Measurements from ENCODE around the gene UNC5B. TPM values are rescaled to one million over a fixed set of nuclear protein-coding genes. Genes with fewer than 3 reads are reported as not detected.

Gene UNC5B
- total RNA-seq, 1 donor, result 20.6 TPM

- H3K4me3 ChIP-seq (ENCODE audit: low read depth, low read length), result no peak overlapping the region
- DNase-seq (ENCODE audit: low read depth), result no peak
- no peak for TF ChIP-seq CTCF (IDR thresholded peaks at IDR 0.05; ENCODE audit: insufficient read depth, low read length)
Observed at GRCh38 chr10:71193516-71193915, 18.9 kb upstream of the UNC5B start.

- TF ChIP-seq CTCF (IDR thresholded peaks at IDR 0.05; ENCODE audit: insufficient read depth, low read length), result no peak
- DNase-seq (ENCODE audit: low read depth), result no peak
- H3K4me3 ChIP-seq (ENCODE audit: low read depth, low read length), result no peak overlapping the region
Observed at GRCh38 chr10:71197955-71198354, 14.4 kb upstream of the UNC5B start.

- no peak for TF ChIP-seq CTCF (IDR thresholded peaks at IDR 0.05; ENCODE audit: insufficient read depth, low read length)
- DNase-seq (ENCODE audit: low read depth), result no peak
- H3K4me3 ChIP-seq (ENCODE audit: low read depth, low read length), result no peak overlapping the region
Observed at GRCh38 chr10:71201849-71202248, 10.5 kb upstream of the UNC5B start.

GRCh38 chr10:71202314-71202713 lies 10.1 kb upstream of the UNC5B start:
- no peak for DNase-seq (ENCODE audit: low read depth)
- no peak for TF ChIP-seq CTCF (IDR thresholded peaks at IDR 0.05; ENCODE audit: insufficient read depth, low read length)
- no peak overlapping the region for H3K4me3 ChIP-seq (ENCODE audit: low read depth, low read length)

GRCh38 chr10:71203124-71203523 lies 9.2 kb upstream of the UNC5B start:
- TF ChIP-seq CTCF (IDR thresholded peaks at IDR 0.05; ENCODE audit: insufficient read depth, low read length), result no peak
- no peak overlapping the region for H3K4me3 ChIP-seq (ENCODE audit: low read depth, low read length)
- DNase-seq (ENCODE audit: low read depth), result no peak

- no peak overlapping the region for H3K4me3 ChIP-seq (ENCODE audit: low read depth, low read length)
- no peak for DNase-seq (ENCODE audit: low read depth)
- no peak for TF ChIP-seq CTCF (IDR thresholded peaks at IDR 0.05; ENCODE audit: insufficient read depth, low read length)
Observed at GRCh38 chr10:71203716-71204115, 8.7 kb upstream of the UNC5B start.

GRCh38 chr10:71204746-71205145 lies 7.6 kb upstream of the UNC5B start:
- TF ChIP-seq CTCF (IDR thresholded peaks at IDR 0.05; ENCODE audit: insufficient read depth, low read length), result no peak
- H3K4me3 ChIP-seq (ENCODE audit: low read depth, low read length), result no peak overlapping the region
- peak; percentile 19 for DNase-seq (ENCODE audit: low read depth)
